CD14-positive monocyte (primary cell): ENCODE data around the gene APP. TPM values are rescaled to one million over a fixed set of nuclear protein-coding genes. Genes with fewer than 3 reads are reported as not detected.

Experiments used
- DNase-seq, 3 donors: peaks; one replicate each; pipeline ENCODE4 v3.0.0-alpha.2; 2011 to 2022
- H2AFZ ChIP-seq: 2 replicates; pipeline ENCODE4 v1.6.0; 2012; ENCODE audit warnings: mild to moderate bottlenecking, low read depth, low read length, inconsistent platforms; ENCODE audit not compliant: insufficient read depth, poor library complexity, severe bottlenecking
- H3K27ac ChIP-seq, 2 donors: 1 replicate in 1 of 2; 2 replicates in 1 of 2; pipeline ENCODE4 v1.5.1; 2012 to 2013; ENCODE audit warnings: low read length in 2 of 2, control low read depth in 1 of 2, inconsistent platforms in 1 of 2, low read depth in 1 of 2, mild to moderate bottlenecking in 1 of 2
- H3K27me3 ChIP-seq, 2 donors: one replicate each; pipeline versions ENCODE4 v1.6.0 to v1.6.1; 2011 to 2013; ENCODE audit warnings: low read length in 2 of 2; ENCODE audit not compliant: control insufficient read depth in 2 of 2, insufficient read depth in 2 of 2
- H3K36me3 ChIP-seq, 2 donors: replicated peaks in 1 of 2; 1 replicate in 1 of 2; 2 replicates in 1 of 2; pipeline versions ENCODE4 v1.5.1 to v1.6.1; 2012 to 2013; ENCODE audit warnings: low read length in 2 of 2, control low read depth in 1 of 2, inconsistent platforms in 1 of 2, mild to moderate bottlenecking in 1 of 2; ENCODE audit not compliant: insufficient read depth in 2 of 2, control insufficient read depth in 1 of 2
- H3K4me1 ChIP-seq, 2 donors: 1 replicate in 1 of 2; 2 replicates in 1 of 2; pipeline versions ENCODE4 v1.5.1 to v1.6.1; 2012 to 2013; ENCODE audit warnings: low read length in 2 of 2, control low read depth in 1 of 2, inconsistent platforms in 1 of 2, mild to moderate bottlenecking in 1 of 2, moderate library complexity in 1 of 2; ENCODE audit not compliant: insufficient read depth in 2 of 2, control insufficient read depth in 1 of 2
- H3K4me2 ChIP-seq: replicated peaks from 2 replicates; pipeline ENCODE3; 2012; ENCODE audit warnings: low read length, moderate library complexity, mild to moderate bottlenecking; ENCODE audit not compliant: poor library complexity, severe bottlenecking; ENCODE audit errors: extremely low read depth
- H3K4me3 ChIP-seq, 3 experiments: fragments of 200-600 bp in 1 of 3; sonication (generic) in 1 of 3; replicated peaks in 1 of 3; 1 replicate in 2 of 3; 2 replicates in 1 of 3; pipeline ENCODE4 v1.5.1; 2011 to 2013; ENCODE audit warnings: low read length in 3 of 3, mild to moderate bottlenecking in 3 of 3, control low read depth in 2 of 3, low read depth in 2 of 3, inconsistent platforms in 1 of 3, moderate library complexity in 1 of 3
- H3K79me2 ChIP-seq: 2 replicates; pipeline ENCODE4 v1.6.0; 2012; ENCODE audit warnings: mild to moderate bottlenecking, control low read depth, inconsistent platforms, low read length, moderate library complexity; ENCODE audit not compliant: insufficient read depth
- H3K9ac ChIP-seq: 2 replicates; pipeline ENCODE4 v1.6.0; 2017; ENCODE audit warnings: low read length, mild to moderate bottlenecking; ENCODE audit not compliant: insufficient read depth, poor library complexity, severe bottlenecking
- H3K9me3 ChIP-seq, 2 donors: replicated peaks in 1 of 2; 1 replicate in 1 of 2; 2 replicates in 1 of 2; pipeline versions ENCODE4 v1.5.1 to v1.6.1; 2012 to 2013; ENCODE audit warnings: low read length in 2 of 2, control low read depth in 1 of 2; ENCODE audit not compliant: control insufficient read depth in 1 of 2, insufficient read depth in 1 of 2
- H4K20me1 ChIP-seq: 2 replicates; pipeline ENCODE4 v1.6.0; 2012; ENCODE audit warnings: mild to moderate bottlenecking, low read length, control low read depth, moderate library complexity; ENCODE audit not compliant: insufficient read depth
- H3K27ac Mint-ChIP-seq, 7 donors: one replicate each; pipeline ENCODE4 v1.8.0; 2020; ENCODE audit warnings: mild to moderate bottlenecking in 7 of 7, mixed read lengths in 7 of 7, moderate library complexity in 6 of 7, inconsistent platforms in 2 of 7
- H3K27me3 Mint-ChIP-seq, 3 donors: one replicate each; pipeline ENCODE4 v1.8.0; 2021 to 2022; ENCODE audit warnings: low read depth in 3 of 3, mild to moderate bottlenecking in 3 of 3, mixed read lengths in 3 of 3, moderate library complexity in 3 of 3, inconsistent platforms in 1 of 3
- H3K36me3 Mint-ChIP-seq, 2 donors: one replicate each; pipeline ENCODE4 v1.8.0; 2020; ENCODE audit warnings: mixed read lengths in 2 of 2, inconsistent platforms in 1 of 2, mild to moderate bottlenecking in 1 of 2
- H3K4me1 Mint-ChIP-seq: one replicate; pipeline ENCODE4 v1.8.0; 2020; ENCODE audit warnings: mild to moderate bottlenecking, mixed read lengths
- H3K4me3 Mint-ChIP-seq, 2 donors: one replicate each; pipeline ENCODE4 v1.8.0; 2020; ENCODE audit warnings: mild to moderate bottlenecking in 2 of 2, mixed read lengths in 2 of 2, moderate library complexity in 1 of 2
- H3K9me3 Mint-ChIP-seq, 7 donors: one replicate each; pipeline ENCODE4 v1.8.0; 2020 to 2022; ENCODE audit warnings: mixed read lengths in 7 of 7, mild to moderate bottlenecking in 6 of 7, moderate library complexity in 6 of 7, inconsistent platforms in 2 of 7
- WGBS: methylation state at CpG from one replicate; pipeline ENCODE4 v1.1.5; 2013; ENCODE audit warnings: missing lambda C conversion rate; ENCODE audit not compliant: insufficient coverage; 5-methylcytosine and 5-hydroxymethylcytosine counted together
- intact Hi-C, 2 donors: fragments of 100-400 bp; cut with micrococcal nuclease; formaldehyde crosslinking; loops; one replicate each; pipeline versions ENCODE4 v1.15.0 to v1.15.1; 2023
- polyA plus RNA-seq, 3 donors: library from polyadenylated mRNA; depleted of rRNA in 1 of 3; unstranded in 2 of 3; stranded (reverse) in 1 of 3; fragments of 300-500 nt in 2 of 3; fragments of >200 nt in 1 of 3; fragmentation: Illumina TruSeq in 2 of 3; gene quantifications; 1 replicate in 2 of 3; 2 replicates in 1 of 3; pipeline ENCODE4 v1.2.3, GENCODE V29; 2012 to 2021
- TF ChIP-seq, protein P1 (sequence below): fragments of 200-600 bp; IDR thresholded peaks from one replicate; pipeline ENCODE4 v1.8.0; 2022; ENCODE audit warnings: antibody characterized with exemption, mild to moderate bottlenecking

APP gene
- polyA plus RNA-seq, 3 donors, result 28.0 to 118 (median 35.1) TPM

- no peaks in the 10 kb centered on the region for H3K79me2 ChIP-seq
Observed at GRCh38 chr21:26036916-26037315, 133.7 kb downstream of the APP start.

DNA sequence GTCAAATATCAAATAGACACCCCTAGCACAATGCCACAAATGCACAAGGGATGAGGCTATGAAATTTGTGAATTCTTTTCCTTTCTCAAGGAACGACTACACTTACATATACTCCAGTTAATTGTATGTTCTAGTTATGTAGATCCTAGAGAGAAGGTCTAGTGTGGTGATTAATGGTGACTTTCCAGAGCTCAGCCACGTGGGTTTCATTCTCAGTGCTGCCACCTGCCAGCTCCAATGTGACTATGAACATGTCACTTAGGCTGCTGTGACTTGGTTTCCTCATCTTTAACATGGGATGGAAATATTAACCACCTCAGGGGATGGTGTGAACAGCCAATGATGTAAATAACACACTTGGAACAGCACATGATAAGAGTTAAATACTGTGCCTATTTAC, 138.3 kb downstream of the APP start:
- Histone ChIP-seq H3K36me3 (peaks cover 10 to 43% of the 10 kb centered on the region in 2 donors), H4K20me1 (no peaks in the 10 kb centered on the region), H3K9ac (no peak overlapping the region), H3K27ac (no peak overlapping the region), H3K79me2 (no peaks in the 10 kb centered on the region), H3K4me2 (no peak overlapping the region), H2AFZ (no peak overlapping the region), H3K27me3 (no peaks in the 10 kb centered on the region), H3K4me3 (no peak overlapping the region), H3K9me3 (peaks cover 6 to 10% of the 10 kb centered on the region in 2 donors), H3K4me1 (no peaks in the 10 kb centered on the region)
- WGBS, result no CpG with 5 or more reads among the region's 2 CpGs
- Mint-ChIP-seq H3K27me3 (peaks cover 0 to 2% (median 0%) of the 10 kb centered on the region in 3 donors), H3K9me3 (peaks cover 3 to 17% (median 7%) of the 10 kb centered on the region in 7 donors), H3K27ac (no peak overlapping the region), H3K4me1 (peaks cover 2% of the 10 kb centered on the region), H3K36me3 (peaks cover 43 to 46% of the 10 kb centered on the region in 2 donors), H3K4me3 (no peak overlapping the region)
- no peak for DNase-seq
- intact Hi-C loops, result no loop called here
- TF ChIP-seq, protein P1, sequence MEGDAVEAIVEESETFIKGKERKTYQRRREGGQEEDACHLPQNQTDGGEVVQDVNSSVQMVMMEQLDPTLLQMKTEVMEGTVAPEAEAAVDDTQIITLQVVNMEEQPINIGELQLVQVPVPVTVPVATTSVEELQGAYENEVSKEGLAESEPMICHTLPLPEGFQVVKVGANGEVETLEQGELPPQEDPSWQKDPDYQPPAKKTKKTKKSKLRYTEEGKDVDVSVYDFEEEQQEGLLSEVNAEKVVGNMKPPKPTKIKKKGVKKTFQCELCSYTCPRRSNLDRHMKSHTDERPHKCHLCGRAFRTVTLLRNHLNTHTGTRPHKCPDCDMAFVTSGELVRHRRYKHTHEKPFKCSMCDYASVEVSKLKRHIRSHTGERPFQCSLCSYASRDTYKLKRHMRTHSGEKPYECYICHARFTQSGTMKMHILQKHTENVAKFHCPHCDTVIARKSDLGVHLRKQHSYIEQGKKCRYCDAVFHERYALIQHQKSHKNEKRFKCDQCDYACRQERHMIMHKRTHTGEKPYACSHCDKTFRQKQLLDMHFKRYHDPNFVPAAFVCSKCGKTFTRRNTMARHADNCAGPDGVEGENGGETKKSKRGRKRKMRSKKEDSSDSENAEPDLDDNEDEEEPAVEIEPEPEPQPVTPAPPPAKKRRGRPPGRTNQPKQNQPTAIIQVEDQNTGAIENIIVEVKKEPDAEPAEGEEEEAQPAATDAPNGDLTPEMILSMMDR, result no peak

More at GRCh38 chr21:26036916-26037315, 133.7 kb downstream of the APP start:
- Histone ChIP-seq H3K4me1 (no peaks in the 10 kb centered on the region), H3K36me3 (peaks cover 6 to 16% of the 10 kb centered on the region in 2 donors), H3K27me3 (no peaks in the 10 kb centered on the region), H2AFZ (no peak overlapping the region), H4K20me1 (no peaks in the 10 kb centered on the region), H3K4me3 (no peak overlapping the region), H3K9me3 (peaks cover 6 to 7% of the 10 kb centered on the region in 2 donors), H3K9ac (no peak overlapping the region), H3K27ac (no peak overlapping the region), H3K4me2 (no peak overlapping the region)
- TF ChIP-seq, protein P1, result no peak
- no peak for DNase-seq
- Mint-ChIP-seq H3K27me3 (no peaks in the 10 kb centered on the region), H3K4me3 (no peak overlapping the region), H3K4me1 (no peaks in the 10 kb centered on the region), H3K36me3 (peaks cover 26 to 30% of the 10 kb centered on the region in 2 donors), H3K9me3 (peaks cover 0 to 13% (median 6%) of the 10 kb centered on the region in 7 donors), H3K27ac (no peak overlapping the region)
- WGBS, result no CpG with 5 or more reads among the region's 4 CpGs
- intact Hi-C loops, result no loop called here
